Transverse colon (tissue), 4 donors: Measurements from ENCODE around the gene ZNF275. TPM values are rescaled to one million over a fixed set of nuclear protein-coding genes. Genes with fewer than 3 reads are reported as not detected.

Source experiments
- DNase-seq: peaks from one replicate; pipeline ENCODE4 v3.0.0-alpha.2; 2019
- H3K27ac ChIP-seq, 4 donors: fragments of 200-600 bp; sonication (generic); 2 replicates each; pipeline ENCODE4 v1.5.1; 2016 to 2018; ENCODE audit warnings: inconsistent platforms in 4 of 4
- H3K27me3 ChIP-seq: fragments of 200-600 bp; sonication (generic); 2 replicates; pipeline ENCODE4 v1.5.1; 2017; ENCODE audit warnings: inconsistent platforms
- H3K36me3 ChIP-seq, 4 donors: fragments of 200-600 bp; sonication (generic); 2 replicates each; pipeline ENCODE4 v1.5.1; 2017 to 2019; ENCODE audit warnings: inconsistent platforms in 4 of 4
- H3K4me1 ChIP-seq, 4 donors: fragments of 200-600 bp; sonication (generic); 2 replicates each; pipeline ENCODE4 v1.5.1; 2017 to 2020; ENCODE audit warnings: inconsistent platforms in 4 of 4
- H3K4me3 ChIP-seq, 4 donors: fragments of 200-600 bp; sonication (generic); 1 replicate in 1 of 4; 2 replicates in 3 of 4; pipeline versions ENCODE4 v1.5.1 to v1.6.1; 2017 to 2019; ENCODE audit warnings: inconsistent platforms in 4 of 4
- H3K9me3 ChIP-seq, 2 donors: fragments of 200-600 bp; sonication (generic); 2 replicates each; pipeline ENCODE4 v1.5.1; 2017 to 2019; ENCODE audit warnings: inconsistent platforms in 2 of 2
- EP300 ChIP-seq: sonication (generic); formaldehyde crosslinking; IDR thresholded peaks from one replicate; pipeline ENCODE4 v1.6.1; 2017; ENCODE audit warnings: antibody characterized with exemption, low read depth
- POLR2A ChIP-seq: fragments of 450-650 bp; IDR thresholded peaks from one replicate; pipeline ENCODE4 v1.6.1; 2016; ENCODE audit warnings: antibody characterized with exemption, mild to moderate bottlenecking, moderate library complexity
- POLR2AphosphoS5 ChIP-seq, 3 donors: sonication (generic); formaldehyde crosslinking; IDR thresholded peaks; one replicate each; pipeline ENCODE4 v1.6.1; 2016; ENCODE audit warnings: antibody characterized with exemption in 3 of 3
- WGBS, 2 donors: methylation state at CpG; one replicate each; pipeline ENCODE4 v1.1.5; 2018; ENCODE audit warnings: low coverage in 1 of 2; 5-methylcytosine and 5-hydroxymethylcytosine counted together
- in situ Hi-C, 4 donors: fragments of 200-750 bp; cut with MboI; loops; one replicate each; pipeline versions ENCODE4 v1.15.0 to v1.15.1; 2017; ENCODE audit warnings: low sequenced_read_pairs in 3 of 4, low pct_ligation_motif_present in 1 of 4, low pct_unique_long_range_greater_than_20kb in 1 of 4
- intact Hi-C: fragments of 100-400 bp; cut with DNase I; formaldehyde crosslinking; loops from one replicate; pipeline ENCODE4 v1.15.1; 2023; ENCODE audit warnings: low total_unique reads
- total RNA-seq, 4 donors: library from RNA; depleted of rRNA; stranded (reverse); fragments of >200 nt; gene quantifications; one replicate each; pipeline ENCODE4 v1.1.0, GENCODE V29; 2016
- TF ChIP-seq, protein P1 (sequence below), 5 experiments: fragments of 200-600 bp in 3 of 5; fragments of 450-650 bp in 2 of 5; sonication (generic) in 3 of 5; IDR thresholded peaks; 1 replicate in 2 of 5; 2 replicates in 3 of 5; pipeline ENCODE4 v1.5.1; 2016 to 2017; ENCODE audit warnings: antibody characterized with exemption in 5 of 5, inconsistent platforms in 3 of 5, mild to moderate bottlenecking in 2 of 5, moderate library complexity in 1 of 5

The ZNF275 gene
- total RNA-seq, 4 donors from 2014 or later, result 5.6 to 8.8 (median 7.1) TPM

DNA sequence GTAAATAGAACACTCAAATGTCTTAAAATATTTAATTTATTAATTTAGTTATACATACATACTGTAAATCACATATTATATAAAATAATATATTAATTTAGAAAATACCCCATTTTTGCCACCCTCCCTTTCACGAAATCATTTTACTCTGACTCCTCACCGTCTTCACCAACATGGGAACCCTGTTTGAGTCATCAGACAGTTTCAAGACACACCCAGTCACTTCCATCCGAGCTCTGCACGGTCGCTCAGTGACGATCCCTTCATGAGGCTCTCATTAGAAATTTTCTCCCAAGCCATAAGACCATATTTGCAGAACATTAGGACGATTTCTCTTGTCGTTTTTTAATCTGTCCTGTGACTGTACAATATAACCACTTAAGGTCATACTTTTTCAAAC lies 14.5 kb downstream of the ZNF275 start:
- no peak for TF ChIP-seq EP300
- no peak for TF ChIP-seq POLR2AphosphoS5 (IDR thresholded peaks at IDR 0.05)
- TF ChIP-seq, protein P1, sequence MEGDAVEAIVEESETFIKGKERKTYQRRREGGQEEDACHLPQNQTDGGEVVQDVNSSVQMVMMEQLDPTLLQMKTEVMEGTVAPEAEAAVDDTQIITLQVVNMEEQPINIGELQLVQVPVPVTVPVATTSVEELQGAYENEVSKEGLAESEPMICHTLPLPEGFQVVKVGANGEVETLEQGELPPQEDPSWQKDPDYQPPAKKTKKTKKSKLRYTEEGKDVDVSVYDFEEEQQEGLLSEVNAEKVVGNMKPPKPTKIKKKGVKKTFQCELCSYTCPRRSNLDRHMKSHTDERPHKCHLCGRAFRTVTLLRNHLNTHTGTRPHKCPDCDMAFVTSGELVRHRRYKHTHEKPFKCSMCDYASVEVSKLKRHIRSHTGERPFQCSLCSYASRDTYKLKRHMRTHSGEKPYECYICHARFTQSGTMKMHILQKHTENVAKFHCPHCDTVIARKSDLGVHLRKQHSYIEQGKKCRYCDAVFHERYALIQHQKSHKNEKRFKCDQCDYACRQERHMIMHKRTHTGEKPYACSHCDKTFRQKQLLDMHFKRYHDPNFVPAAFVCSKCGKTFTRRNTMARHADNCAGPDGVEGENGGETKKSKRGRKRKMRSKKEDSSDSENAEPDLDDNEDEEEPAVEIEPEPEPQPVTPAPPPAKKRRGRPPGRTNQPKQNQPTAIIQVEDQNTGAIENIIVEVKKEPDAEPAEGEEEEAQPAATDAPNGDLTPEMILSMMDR (IDR thresholded peaks at IDR 0.05), result no peak
- TF ChIP-seq POLR2A, result no peak
- Histone ChIP-seq H3K9me3 (no peaks in the 10 kb centered on the region), H3K36me3 (peaks cover 0 to 5% (median 0%) of the 10 kb centered on the region in 4 donors), H3K27ac (no peak overlapping the region), H3K4me1 (no peaks in the 10 kb centered on the region), H3K27me3 (no peaks in the 10 kb centered on the region), H3K4me3 (no peak overlapping the region)
- in situ Hi-C loops, result no loop called here
- 82% methylated on average over 8 of the region's 8 CpGs; no CpG with 5 or more reads in 1 of the 2 donors for WGBS, 2 donors
- no peak for DNase-seq
- intact Hi-C loops, result no loop called here

DNA sequence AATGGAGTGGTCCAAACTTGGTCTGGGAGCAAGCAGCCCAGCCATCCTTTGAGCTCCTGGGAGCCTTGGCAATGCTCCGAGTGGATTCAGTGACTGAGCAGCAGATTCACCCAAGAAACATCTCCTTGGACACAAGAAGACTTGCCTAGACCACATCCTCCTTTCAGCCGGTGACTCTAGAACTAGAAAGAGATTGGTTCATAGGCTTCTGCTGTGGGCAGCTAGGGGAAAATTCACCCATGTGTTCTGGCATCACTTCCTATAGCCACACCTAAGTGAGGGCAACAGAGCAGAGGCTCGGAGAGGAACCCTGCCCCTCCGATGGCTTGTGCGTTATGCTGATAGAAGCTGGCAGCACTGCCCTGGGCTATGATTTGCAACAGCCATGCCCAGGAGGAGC lies 16.0 kb downstream of the ZNF275 start:
- no peaks in the 10 kb centered on the region for H3K9me3 ChIP-seq
- H3K27me3 ChIP-seq, result no peaks in the 10 kb centered on the region
- no peak for TF ChIP-seq EP300
- peaks cover 0 to 5% (median 0%) of the 10 kb centered on the region in 4 donors for H3K36me3 ChIP-seq
- in situ Hi-C loops, result loop anchor here in 1 of 4 donors (25.0 kb wide), 1 partner anchor 188 kb away; no protein-coding TSS in a partner anchor
- H3K4me3 ChIP-seq, result no peak overlapping the region
- no peaks in the 10 kb centered on the region for H3K4me1 ChIP-seq
- 93% methylated on average over 5 of the region's 5 CpGs; no CpG with 5 or more reads in 1 of the 2 donors for WGBS, 2 donors
- no peak for DNase-seq
- H3K27ac ChIP-seq, result no peak overlapping the region
- intact Hi-C loops, result no loop called here

DNA sequence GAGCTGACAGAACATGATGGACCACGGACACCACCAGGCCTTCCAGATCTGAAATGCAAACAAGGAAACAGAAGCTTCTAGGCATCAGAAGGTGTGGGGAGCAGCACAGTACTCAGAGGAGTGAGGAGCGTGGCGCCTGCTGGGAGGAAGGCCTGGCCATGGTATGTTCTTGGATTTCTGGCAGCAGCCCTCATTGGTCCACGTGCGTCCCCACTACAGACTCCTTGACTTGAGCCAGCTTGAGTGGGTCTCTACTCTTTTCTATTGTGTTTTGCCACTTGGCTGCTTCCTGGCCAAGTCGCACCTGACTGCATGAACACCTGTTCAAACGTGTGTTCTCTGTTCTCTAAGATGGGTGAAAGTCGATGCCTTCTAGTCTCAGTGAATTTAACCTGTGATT lies 18.0 kb downstream of the ZNF275 start:
- TF ChIP-seq POLR2AphosphoS5 (IDR thresholded peaks at IDR 0.05), result no peak
- TF ChIP-seq POLR2A, result no peak
- TF ChIP-seq EP300, result no peak
- TF ChIP-seq, protein P1 (IDR thresholded peaks at IDR 0.05), result no peak
- DNase-seq, result no peak
- Histone ChIP-seq H3K27ac (no peak overlapping the region), H3K4me3 (no peak overlapping the region), H3K27me3 (no peaks in the 10 kb centered on the region), H3K36me3 (peaks cover 0 to 5% (median 0%) of the 10 kb centered on the region in 4 donors), H3K9me3 (no peaks in the 10 kb centered on the region), H3K4me1 (no peaks in the 10 kb centered on the region)
- intact Hi-C loops, result no loop called here
- in situ Hi-C loops, result loop anchor here in 1 of 4 donors (25.0 kb wide), 1 partner anchor 190 kb away; no protein-coding TSS in a partner anchor
- WGBS, 2 donors, result 74% methylated on average over 8 of the region's 8 CpGs; no CpG with 5 or more reads in 1 of the 2 donors

DNA sequence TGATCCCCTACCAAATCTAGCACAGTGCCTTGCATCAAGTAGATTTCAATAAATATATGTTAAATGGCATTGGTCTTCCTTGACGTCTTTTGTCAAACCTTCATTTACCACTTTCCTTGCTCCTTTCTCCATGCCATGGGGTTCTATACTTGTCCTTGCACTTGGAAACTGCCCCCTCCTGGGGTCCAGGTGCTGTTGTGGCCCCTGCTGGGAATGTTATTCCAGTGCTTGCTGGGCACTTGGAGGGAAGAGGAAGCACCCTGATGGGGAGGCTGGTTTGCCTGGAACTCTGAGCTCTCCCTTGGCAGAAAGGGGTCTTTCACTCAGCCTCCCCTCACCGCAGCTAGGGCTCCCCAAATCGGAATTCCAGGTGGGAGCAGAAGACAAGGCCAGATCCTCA lies 18.9 kb downstream of the ZNF275 start:
- Histone ChIP-seq H3K27ac (no peak overlapping the region), H3K9me3 (no peaks in the 10 kb centered on the region), H3K4me1 (no peaks in the 10 kb centered on the region), H3K36me3 (no peaks in the 10 kb centered on the region), H3K27me3 (no peaks in the 10 kb centered on the region), H3K4me3 (no peak overlapping the region)
- DNase-seq, result no peak
- WGBS, 2 donors, result 58% methylated on average over 3 of the region's 3 CpGs; no CpG with 5 or more reads in 1 of the 2 donors
- intact Hi-C loops (no loop called here), in situ Hi-C loops (loop anchor here in 1 of 4 donors (25.0 kb wide), 1 partner anchor 191 kb away; no protein-coding TSS in a partner anchor)
- no peak for TF ChIP-seq POLR2AphosphoS5 (IDR thresholded peaks at IDR 0.05)
- TF ChIP-seq POLR2A, result no peak
- no peak for TF ChIP-seq EP300
- TF ChIP-seq, protein P1 (IDR thresholded peaks at IDR 0.05), result no peak

DNA sequence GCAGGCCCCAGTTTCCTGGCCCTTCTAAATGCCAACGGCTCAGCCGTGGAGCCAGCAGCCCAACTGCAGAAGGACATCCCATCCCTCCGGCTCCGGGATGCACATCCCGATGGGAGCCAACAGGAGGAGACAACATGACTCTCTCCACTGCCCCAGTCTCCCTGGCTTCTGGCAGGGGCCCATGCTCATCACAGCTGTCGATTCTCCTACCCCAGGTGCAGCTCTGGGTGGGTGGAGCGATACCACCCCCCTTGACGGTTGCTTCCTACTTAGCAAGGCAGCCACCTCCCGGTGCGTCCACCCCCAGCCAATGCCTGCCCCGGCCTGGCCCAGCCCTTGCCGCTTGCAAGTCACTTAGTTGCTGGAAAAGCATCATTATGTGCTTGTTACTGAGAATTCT lies 19.5 kb downstream of the ZNF275 start:
- Histone ChIP-seq H3K9me3 (no peaks in the 10 kb centered on the region), H3K27me3 (no peaks in the 10 kb centered on the region), H3K4me3 (no peak overlapping the region), H3K36me3 (no peaks in the 10 kb centered on the region), H3K27ac (no peak overlapping the region), H3K4me1 (no peaks in the 10 kb centered on the region)
- intact Hi-C loops, result no loop called here
- in situ Hi-C loops, result loop anchor here in 1 of 4 donors (25.0 kb wide), 1 partner anchor 191 kb away; no protein-coding TSS in a partner anchor
- no peak for DNase-seq
- WGBS, 2 donors, result 77 to 93% methylated on average over 3 to 12 of the region's 12 CpGs
- TF ChIP-seq POLR2A (no peak), EP300 (no peak), POLR2AphosphoS5 (IDR thresholded peaks at IDR 0.05) (no peak)
- TF ChIP-seq, protein P1 (IDR thresholded peaks at IDR 0.05), result no peak
